Left ventricle myocardium superior (tissue), 1 donor: Measurements from ENCODE around the gene HSFX4. TPM values are rescaled to one million over a fixed set of nuclear protein-coding genes. Genes with fewer than 3 reads are reported as not detected.
"Not testable (repeated sequence)": the region's sequence is repeated elsewhere in the genome, so short reads cannot be mapped to it uniquely, and the experiment has no call there.

Experiments used
- ATAC-seq: fragments of 200-7000 bp; cut with Tn5 transposase; one replicate; pipeline ENCODE4 v1.9.1; 2020; ENCODE audit warnings: mild to moderate bottlenecking, moderate library complexity
- DNase-seq: peaks from one replicate; pipeline ENCODE4 v3.0.0-alpha.2; 2020
- intact Hi-C: fragments of 100-400 bp; cut with micrococcal nuclease; formaldehyde crosslinking; loops from one replicate; pipeline ENCODE4 v1.11.0; 2022
- long read RNA-seq: library from polyadenylated mRNA; unstranded; transcript quantifications from one replicate; pipeline ENCODE4 v2.0.0, GENCODE V29; 2021
- total RNA-seq: library from RNA; stranded (reverse); fragmentation: NEBNext Ultra II Directional; extraction: Animal tissue kit (Norgen Biotek cat#: 25700); gene quantifications from one replicate; pipeline ENCODE4 v1.2.1, GENCODE V29; 2021
- donor health status: DM: no; HTN: yes; CAD: no; lungs with severe emphysema.

The HSFX4 gene, protein sequence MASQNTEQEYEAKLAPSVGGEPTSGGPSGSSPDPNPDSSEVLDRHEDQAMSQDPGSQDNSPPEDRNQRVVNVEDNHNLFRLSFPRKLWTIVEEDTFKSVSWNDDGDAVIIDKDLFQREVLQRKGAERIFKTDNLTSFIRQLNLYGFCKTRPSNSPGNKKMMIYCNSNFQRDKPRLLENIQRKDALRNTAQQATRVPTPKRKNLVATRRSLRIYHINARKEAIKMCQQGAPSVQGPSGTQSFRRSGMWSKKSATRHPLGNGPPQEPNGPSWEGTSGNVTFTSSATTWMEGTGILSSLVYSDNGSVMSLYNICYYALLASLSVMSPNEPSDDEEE
- total RNA-seq = not detected
- long read RNA-seq = 0 reads

DNA sequence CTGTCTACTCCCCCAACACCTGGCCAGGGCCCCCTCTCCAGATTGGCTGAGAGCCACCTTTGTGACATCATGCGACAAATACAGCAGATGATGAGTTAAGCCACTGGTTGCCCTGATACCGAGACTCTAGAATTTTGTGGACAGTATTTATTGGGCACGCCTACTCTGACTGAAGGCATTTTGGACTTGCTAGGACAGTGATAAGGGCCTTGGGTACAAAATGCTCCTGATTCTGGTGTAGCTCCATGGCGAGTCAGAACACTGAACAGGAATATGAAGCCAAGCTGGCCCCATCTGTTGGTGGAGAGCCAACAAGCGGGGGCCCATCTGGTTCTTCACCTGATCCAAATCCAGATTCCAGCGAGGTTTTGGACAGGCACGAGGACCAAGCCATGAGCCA lies at the start of gene HSFX4:
Gene HSFX4, plus strand, starts transcription at position 174 of the 400 bp plus-strand sequence. Its CDS starts 72 bp downstream, at position 246.
- DNase-seq, ATAC-seq, intact Hi-C loops: not testable (repeated sequence)

DNA sequence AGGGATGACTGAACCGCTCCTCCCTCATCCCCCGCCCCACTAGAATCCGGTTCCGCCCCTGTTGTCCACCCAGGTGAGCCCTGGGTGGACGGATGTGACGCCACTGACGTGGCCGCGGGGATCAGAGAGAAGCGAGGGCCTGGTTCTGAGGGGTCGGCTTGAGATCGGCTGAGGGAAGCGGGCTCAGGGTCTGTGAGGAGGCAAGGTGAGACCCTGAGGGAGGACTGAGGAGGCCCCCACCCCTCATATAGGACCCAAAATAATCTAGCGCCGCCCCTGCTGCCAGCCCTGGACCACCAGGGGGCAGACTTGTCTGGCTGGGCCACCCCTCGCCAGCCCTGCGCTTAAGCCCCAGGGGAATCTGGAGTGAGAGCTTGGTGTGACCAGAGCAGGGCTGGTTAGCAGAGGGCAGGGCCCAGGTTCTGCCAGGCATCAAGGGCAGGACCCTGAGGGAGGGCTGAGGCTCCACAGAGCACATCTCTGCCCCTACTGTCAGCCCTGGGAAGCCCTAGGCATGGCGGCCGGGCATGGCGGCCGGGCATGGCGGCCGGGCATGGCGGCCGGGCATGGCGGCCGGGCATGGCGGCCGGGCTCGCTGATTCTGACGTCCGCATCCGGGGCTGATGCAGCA lies 48.2 kb upstream of the HSFX4 start, which contains the start of gene MAGEA8:
Gene MAGEA8, plus strand, starts transcription at position 103 of the 631 bp plus-strand sequence. CDS start 3,090 bp downstream, outside the sequence.
- DNase-seq (no peak), ATAC-seq (no peak)
- intact Hi-C loops = no loop called here

DNA sequence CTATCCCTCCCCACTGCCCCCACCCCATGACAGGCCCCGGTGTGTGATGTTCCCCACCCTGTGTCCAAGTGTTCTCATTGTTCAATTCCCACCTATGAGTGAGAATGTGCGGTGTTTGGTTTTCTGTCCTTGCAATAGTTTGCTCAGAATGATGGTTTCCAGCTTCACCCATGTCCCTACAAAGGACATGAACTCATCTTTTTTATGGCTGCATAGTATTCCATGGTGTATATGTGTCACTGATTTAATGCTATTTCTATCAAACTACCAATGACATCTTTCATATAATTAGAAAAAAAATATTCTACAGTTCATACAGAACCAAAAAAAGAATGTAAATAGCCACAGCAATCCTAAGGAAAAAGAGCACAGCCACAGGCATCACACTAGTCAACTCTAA lies 38.5 kb upstream of the HSFX4 start:
- ATAC-seq, DNase-seq, intact Hi-C loops: not testable (repeated sequence)

DNA sequence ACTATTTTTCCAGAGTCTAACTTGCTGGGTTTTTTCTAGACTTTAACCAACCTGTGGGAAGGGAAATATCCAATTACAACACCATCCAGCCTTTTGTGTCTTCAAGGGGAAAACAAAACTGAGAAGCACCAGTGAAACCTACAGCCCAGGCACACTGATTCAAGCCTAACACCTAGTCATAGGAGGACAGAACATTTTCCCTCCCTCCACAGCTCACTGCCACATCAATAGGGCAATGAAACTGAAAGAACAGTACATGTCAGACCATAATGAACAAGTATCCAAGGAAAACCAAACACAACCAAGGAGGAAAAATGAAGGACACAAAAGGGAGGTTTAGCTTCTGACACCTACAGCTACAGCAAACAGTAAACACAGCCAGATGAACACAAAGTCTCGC lies 30.8 kb upstream of the HSFX4 start:
- DNase-seq (no peak), ATAC-seq (no peak)
- intact Hi-C loops = no loop called here

DNA sequence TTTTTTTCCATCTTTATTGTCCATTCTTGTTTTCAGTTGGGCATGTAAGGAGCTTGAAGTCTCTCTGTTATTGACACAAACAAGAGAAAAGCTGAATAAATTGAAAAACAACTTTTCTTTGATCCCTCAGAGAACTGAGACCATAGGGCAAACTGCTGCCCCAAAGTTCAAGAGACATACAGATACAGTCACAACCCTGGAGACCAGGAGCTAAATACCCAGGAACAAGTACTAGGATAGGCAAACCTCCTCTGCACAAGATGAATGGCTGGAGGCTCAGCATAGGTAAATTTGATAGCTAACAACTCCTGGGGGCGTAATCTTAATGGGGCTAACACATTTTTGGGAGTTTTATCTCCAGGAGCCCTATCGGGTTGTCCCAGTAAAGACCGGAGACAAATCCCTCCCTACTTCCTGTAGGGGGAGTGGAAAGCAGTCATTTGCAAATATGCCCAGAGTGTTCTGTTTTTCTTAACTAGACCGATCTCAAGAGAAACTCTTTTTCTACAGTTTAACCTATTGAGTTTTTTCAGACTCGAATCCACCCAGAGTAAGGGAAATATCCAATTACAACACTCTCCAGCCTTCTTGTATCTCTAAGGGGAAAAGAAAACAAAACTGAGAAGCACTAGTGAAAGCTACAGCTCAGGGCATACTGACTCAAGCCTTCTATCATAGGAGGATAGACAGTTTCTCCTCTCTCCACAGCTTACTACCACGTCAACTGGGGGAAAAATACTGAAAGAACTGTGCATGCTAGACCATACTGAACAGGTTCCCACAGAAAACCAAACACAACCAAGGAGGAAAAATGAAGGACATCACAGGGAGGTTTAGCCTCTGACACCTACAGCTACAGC lies 25.3 kb upstream of the HSFX4 start:
- DNase-seq (no peak), ATAC-seq (no peak)
- intact Hi-C loops = no loop called here

DNA sequence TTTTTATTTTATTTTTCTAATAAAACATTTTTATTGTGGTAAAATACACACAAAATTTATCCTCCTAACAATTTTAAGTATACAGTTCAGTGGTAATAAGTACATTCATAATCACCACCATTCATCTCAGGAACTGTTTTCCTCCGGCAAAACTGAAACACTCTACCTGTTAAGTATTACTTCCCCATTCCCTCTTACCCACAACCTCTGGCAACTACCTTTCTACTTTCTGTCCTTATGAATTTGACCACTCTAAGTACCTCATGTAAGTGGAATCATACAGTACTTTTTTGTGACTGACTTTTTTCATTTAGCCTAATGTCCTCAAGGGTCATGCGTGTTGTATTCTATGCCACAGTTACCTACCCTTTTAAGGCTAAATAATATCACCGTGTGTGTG lies 21.1 kb upstream of the HSFX4 start:
- DNase-seq = no peak
- ATAC-seq = no peak
- intact Hi-C loops = no loop called here

DNA sequence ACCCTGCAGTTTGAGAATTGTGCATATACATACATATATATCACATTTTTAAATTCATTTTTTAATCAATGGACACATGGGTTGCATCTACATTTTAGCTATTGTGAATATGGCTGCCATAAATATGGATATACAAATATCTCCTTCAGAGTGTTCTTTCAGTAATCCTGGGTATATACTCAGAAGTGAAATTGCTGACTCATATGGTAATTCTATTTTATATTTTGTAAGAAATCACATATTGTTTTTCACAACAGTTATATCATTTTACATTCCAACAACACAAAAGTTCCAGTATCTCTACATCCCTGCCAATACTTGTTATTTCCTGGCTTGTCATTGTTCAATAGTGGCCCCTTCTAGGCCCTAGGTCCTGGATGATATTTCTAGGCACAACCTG lies 20.6 kb upstream of the HSFX4 start:
- DNase-seq (no peak), ATAC-seq (no peak)
- intact Hi-C loops = no loop called here

DNA sequence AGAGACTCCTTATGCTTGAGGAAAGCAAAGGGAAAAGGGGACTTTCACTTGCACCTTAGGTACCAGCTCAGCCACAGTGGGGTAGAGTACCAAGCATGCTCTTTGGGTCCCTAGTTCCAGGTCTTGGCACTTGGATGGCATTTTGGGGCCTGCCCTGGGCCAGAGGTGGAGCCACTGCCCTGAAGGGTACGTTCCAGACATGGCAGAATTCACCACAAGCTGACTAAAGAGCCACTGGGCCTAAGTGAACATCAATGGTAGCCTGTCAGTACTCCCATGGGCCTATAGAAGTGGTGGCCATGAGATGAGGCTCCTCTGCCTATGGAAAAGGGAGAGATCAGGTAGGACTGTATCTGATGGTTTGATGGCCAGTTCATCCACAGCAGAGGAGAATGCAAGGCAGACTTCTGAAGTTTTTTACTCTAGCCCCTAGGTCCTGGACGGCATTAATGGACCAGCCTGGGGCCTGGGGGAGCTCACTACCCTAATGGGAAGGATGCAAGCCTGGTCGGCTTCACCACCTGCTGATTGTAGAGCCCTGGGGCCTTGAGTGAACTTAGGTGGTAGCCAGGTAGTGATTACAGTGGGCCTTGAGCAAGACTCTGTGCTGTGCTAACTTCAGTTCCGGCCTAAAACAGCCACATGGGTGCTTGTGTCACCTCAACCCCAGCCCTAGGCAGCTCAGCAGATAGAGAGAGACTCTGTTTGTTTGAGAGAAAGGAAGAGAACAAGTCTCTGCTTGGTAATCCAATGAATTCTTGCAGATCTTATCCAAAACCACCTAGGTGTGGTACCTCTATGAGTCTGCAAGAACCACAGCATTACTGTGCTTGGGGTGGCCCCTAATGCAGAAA lies 19.8 kb upstream of the HSFX4 start:
- ATAC-seq (no peak), DNase-seq (no peak)
- intact Hi-C loops = no loop called here

DNA sequence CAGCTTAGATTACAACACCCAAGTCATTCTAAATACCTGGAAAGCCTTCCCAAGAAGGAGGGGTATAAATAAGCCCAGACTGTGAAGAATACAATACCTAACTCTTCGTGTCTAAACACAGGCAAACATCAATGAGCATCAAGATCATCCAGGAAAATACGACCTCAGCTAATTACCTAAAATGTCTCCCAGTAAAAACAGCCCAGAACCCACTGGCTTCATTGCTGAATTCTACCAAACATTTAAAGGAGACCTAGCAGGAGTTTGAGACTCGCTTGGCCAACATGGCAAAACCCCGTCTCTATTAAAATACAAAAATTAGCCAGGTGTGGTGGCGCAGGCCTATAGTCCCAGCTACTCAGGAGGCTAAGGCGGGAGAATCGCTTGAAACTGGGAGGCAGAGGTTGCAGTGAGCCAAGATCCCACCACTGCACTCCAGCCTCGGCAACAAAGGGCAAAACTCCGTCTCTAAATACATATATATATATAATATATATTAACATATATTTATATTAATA lies 19.1 kb upstream of the HSFX4 start:
- ATAC-seq (no peak), DNase-seq (no peak)
- intact Hi-C loops = no loop called here

DNA sequence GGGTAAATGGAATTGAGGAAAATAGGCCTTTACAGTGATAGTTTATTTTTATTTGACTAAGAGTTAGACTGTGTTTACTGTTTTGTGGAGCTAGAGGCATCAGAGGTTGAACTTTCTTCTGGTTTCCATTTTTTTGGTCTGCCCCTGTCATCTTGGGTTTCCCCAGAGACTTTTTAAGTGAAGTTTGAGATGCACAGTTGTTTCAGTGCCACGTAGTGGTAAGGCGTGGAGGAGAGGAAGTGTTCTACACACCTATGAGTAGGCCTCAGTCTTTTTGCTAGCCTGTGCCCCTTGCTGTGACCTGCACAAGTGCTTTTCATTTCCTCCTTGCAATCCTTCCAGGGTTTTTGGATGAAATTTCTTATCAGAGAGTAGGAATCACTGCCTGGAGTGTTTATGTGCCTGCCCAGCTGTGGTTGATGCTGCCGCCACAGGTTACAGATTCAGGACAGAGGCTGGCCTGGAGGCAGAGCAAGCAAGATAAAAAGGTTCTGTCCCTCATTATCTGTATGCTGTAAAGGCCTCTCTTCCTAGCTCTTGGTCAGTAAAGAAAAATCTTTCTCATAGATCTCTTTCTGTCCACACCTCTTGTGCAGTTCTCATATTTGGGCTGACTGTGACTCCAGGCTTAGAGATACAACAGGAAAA lies 12.5 kb upstream of the HSFX4 start:
- DNase-seq (no peak), ATAC-seq (no peak)
- intact Hi-C loops = no loop called here

DNA sequence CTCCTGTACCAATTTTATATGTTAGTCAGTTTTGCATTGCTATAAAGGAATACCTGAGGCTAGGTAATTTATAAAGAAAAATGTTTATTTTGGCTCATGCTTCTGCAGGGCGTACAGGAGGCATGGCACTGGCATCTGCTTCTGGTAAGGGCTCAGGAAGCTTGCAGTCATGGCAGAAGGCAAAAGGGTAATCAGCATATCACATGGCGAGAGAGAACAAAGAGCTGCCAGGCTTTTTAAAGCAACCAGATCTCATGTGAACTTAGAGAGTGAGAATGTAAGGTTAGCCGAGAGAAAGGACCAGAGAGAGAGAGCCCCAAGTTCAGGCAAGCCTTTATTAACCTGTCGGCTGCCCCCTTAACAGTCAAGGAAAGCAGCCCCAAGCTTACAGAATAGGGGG lies 5.5 kb upstream of the HSFX4 start:
- peak; percentile 61 for ATAC-seq
- DNase-seq, intact Hi-C loops: not testable (repeated sequence)

DNA sequence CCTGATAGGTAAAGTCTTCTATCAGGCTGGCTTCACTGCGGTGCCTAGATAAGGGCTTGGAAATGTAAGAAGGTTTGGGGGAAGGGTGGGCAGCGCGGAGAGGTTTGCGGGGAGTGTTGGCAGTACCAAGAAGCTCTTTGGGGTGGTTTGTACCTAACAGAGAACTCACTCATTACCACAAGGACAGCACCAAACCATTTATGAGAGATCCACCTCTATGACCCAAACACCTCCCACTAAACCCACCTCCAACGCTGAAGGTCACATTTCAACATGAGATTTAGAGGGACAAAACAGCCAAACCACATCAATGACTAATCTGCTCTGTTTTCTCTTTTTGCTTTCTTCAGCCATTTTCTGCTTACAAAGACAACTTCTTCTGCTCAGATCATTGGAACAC lies 4.9 kb upstream of the HSFX4 start:
- DNase-seq, intact Hi-C loops, ATAC-seq: not testable (repeated sequence)

DNA sequence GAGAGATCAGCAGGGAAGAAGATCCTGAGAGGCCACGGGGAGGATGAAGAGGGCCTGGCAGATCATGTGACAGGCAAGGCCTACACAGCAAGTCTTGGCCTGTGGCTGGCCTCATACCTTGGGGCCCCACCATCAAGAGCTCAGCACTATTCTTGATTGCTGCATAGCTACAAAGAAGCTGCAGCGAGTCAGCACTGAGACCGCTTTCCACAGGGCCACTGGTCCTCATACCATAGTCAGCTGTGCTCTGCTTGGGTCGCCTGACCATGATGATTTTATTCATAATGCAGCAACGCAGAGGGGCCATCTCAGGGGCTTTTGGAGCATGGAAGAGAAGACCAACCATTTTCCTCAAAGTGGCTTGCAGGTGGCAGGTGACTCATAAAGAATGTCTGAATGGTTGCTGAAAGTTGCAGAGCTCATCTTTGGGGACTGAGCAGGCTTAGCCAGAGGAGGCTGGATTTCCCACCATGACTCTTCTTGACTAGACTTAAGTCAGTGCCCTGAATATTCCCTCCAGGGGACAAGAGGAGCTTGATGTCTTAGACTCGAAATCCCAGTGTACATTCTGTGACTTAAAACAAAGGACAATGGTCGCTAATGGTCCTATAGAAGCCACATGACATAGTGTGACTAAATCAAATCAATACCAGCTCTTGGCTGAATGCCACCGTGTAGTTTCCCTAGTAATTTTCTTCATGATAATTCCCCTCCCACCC lies 2.0 kb upstream of the HSFX4 start:
- DNase-seq, intact Hi-C loops, ATAC-seq: not testable (repeated sequence)

DNA sequence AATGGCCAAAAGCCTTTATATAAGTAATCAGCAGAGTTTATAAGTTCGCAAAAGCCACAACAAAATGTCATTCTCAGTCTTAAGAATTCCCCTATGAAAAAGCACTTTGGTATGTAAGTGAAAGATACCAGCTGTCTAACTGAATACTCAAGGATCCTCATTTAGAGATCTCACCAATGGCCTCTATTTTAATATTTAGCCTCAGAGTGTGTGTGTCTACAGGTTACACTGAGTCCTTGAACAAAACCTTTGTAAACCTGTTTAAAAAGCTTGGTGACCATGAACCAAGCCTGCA lies 1.5 kb upstream of the HSFX4 start:
- ATAC-seq, DNase-seq, intact Hi-C loops: not testable (repeated sequence)

DNA sequence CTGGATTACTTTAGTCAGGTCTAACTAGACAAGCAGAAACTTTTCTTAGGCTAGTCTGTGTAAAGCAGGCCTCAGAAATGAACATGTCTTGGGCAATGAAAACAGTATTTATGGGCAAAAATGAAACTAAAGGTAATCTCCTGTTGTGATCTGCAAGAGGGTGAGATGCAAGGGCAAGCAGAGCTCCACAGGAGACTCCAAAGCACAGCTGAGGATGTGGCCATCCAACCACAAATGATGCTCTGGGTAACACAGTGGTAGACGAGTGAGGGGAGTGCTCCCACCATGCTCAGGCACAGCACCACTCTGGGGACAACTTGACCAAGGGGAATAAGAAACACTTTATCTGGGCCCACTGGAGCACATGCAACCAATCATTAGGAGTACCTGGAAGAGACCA lies 738 bp upstream of the HSFX4 start:
- intact Hi-C loops, ATAC-seq, DNase-seq: not testable (repeated sequence)

DNA sequence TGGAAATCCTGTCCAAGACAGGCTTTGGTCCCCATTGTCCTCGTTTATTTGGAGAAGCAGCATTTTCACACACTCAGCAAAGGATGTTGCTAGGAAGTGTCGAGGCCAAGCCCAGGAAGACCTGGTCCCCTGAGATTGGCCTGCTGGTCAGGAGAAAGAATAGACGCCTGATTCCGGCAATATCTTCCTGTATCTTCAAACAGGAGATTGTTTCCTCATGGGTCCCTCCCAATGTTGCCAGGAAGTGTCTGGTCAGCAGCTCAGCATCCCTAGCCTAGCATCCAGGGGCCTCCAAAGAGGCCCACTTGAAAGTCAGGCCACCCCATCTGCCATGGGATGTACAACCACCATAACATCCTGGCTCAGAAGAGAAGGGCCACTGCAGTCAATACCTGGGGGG lies 2.0 kb downstream of the HSFX4 start:
- intact Hi-C loops, ATAC-seq, DNase-seq: not testable (repeated sequence)

DNA sequence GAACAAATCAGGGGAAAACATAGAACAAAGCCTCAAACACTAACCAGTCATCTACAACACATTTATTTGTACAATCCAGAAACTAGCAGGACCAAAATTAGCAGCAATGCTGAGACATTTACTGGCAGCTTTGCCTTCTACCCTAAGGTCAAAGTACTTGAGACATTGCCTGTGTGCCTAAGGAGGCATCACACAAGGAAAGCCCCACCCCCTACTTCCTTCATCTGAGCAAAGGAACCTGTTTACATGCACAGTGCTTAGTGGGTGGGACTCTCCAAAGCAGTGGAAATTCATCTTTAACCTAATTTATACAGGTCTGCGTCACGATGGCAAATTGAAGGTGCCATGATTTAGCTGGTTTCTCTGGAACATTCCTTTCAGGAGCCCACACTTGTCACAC lies 2.8 kb downstream of the HSFX4 start:
- intact Hi-C loops, ATAC-seq, DNase-seq: not testable (repeated sequence)

DNA sequence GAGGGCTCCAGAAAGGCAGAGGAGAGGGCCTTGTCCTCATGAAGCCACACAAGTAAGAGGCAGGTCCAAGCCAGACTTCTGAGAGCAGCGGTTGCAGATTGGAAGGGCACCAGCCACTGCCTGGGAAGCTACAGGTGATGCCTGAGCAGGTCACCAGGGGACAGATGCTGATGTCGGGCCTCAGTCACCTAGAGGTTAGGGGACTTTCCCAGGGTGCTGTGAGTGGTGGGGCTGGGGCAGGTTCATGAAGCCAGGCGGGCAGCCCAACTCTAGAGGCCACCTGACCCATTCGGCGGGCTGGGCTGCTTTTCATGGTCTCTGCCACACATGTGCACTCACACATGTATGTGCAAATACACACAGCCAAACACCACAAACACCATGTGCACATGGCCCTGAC lies 3.6 kb downstream of the HSFX4 start:
- ATAC-seq, intact Hi-C loops, DNase-seq: not testable (repeated sequence)
